Esophagus muscularis mucosa (tissue), 4 donors: ENCODE data around the gene FCGBP.

ENCODE experiments used
- EP300 ChIP-seq: sonication (generic); formaldehyde crosslinking; IDR thresholded peaks from one replicate; pipeline ENCODE4 v1.6.1; 2017; ENCODE audit warnings: antibody characterized with exemption
- POLR2A ChIP-seq: fragments of 450-650 bp; IDR thresholded peaks from one replicate; pipeline ENCODE4 v1.6.1; 2017; ENCODE audit warnings: antibody characterized with exemption, moderate library complexity, mild to moderate bottlenecking, low read depth
- POLR2AphosphoS5 ChIP-seq, 2 donors: sonication (generic); formaldehyde crosslinking; IDR thresholded peaks; one replicate each; pipeline ENCODE4 v1.6.1; 2017; ENCODE audit warnings: antibody characterized with exemption in 2 of 2
- TF ChIP-seq, protein P1 (sequence below), 3 experiments: fragments of 200-600 bp in 2 of 3; fragments of 450-650 bp in 1 of 3; sonication (generic) in 2 of 3; IDR thresholded peaks; one replicate each; pipeline ENCODE4 v1.5.1; 2017 to 2019; ENCODE audit warnings: antibody characterized with exemption in 3 of 3, mild to moderate bottlenecking in 2 of 3, moderate library complexity in 1 of 3

DNA sequence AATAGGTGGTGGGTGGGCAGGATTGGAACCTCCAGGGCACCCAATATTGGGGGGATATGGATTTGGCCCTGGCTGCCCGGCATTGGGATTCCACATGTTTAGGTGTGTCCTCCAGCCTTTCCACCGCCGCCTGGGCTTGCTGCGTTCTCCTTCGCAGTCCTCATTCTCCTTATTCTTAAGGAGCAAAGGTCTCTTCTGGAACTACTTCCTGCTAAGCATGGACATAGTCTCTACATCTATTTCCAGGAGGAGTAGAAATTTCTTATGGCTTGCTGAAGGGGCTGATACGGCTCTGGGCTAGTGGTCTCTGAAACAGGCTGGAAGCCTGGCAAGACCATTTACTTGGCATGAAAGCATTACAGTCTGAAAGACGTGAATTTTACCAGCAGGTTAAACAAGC, 9.2 kb upstream of the FCGBP start:
- TF ChIP-seq, protein P1, sequence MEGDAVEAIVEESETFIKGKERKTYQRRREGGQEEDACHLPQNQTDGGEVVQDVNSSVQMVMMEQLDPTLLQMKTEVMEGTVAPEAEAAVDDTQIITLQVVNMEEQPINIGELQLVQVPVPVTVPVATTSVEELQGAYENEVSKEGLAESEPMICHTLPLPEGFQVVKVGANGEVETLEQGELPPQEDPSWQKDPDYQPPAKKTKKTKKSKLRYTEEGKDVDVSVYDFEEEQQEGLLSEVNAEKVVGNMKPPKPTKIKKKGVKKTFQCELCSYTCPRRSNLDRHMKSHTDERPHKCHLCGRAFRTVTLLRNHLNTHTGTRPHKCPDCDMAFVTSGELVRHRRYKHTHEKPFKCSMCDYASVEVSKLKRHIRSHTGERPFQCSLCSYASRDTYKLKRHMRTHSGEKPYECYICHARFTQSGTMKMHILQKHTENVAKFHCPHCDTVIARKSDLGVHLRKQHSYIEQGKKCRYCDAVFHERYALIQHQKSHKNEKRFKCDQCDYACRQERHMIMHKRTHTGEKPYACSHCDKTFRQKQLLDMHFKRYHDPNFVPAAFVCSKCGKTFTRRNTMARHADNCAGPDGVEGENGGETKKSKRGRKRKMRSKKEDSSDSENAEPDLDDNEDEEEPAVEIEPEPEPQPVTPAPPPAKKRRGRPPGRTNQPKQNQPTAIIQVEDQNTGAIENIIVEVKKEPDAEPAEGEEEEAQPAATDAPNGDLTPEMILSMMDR (IDR thresholded peaks at IDR 0.05): no peak
- TF ChIP-seq EP300: no peak
- no peak for TF ChIP-seq POLR2AphosphoS5 (IDR thresholded peaks at IDR 0.05)
- no peak for TF ChIP-seq POLR2A
